OCI-M2 (cell line): ENCODE results near the gene SLBP.

Source experiments
- DNase-seq: peaks from one replicate; lab custom pipeline; 2025; ENCODE audit not compliant: unreplicated experiment; lab: John Stamatoyannopoulos, UW

The SLBP gene

GRCh38 chr4:1749370-1749769 lies 37.3 kb upstream of the SLBP start:
- DNase-seq: no peak

GRCh38 chr4:1748465-1748995 lies 36.4 kb upstream of the SLBP start:
- no peak for DNase-seq

- no peak for DNase-seq
Observed at GRCh38 chr4:1747603-1747967, 35.5 kb upstream of the SLBP start.

- no peak for DNase-seq
Observed at GRCh38 chr4:1746919-1747602, 34.9 kb upstream of the SLBP start.

- peak; percentile 11 for DNase-seq
Observed at GRCh38 chr4:1746265-1746691, 34.2 kb upstream of the SLBP start.

GRCh38 chr4:1745697-1746096 lies 33.6 kb upstream of the SLBP start:
- DNase-seq: no peak

- DNase-seq: no peak
Observed at GRCh38 chr4:1745165-1745564, 33.0 kb upstream of the SLBP start.

- no peak for DNase-seq
Observed at GRCh38 chr4:1744552-1744951, 32.4 kb upstream of the SLBP start.

- no peak for DNase-seq
Observed at GRCh38 chr4:1743975-1744374, 31.9 kb upstream of the SLBP start.

- no peak for DNase-seq
Observed at GRCh38 chr4:1743551-1743950, 31.4 kb upstream of the SLBP start.

- DNase-seq: no peak
Observed at GRCh38 chr4:1741208-1741607, 29.1 kb upstream of the SLBP start.

- DNase-seq: no peak
Observed at GRCh38 chr4:1740021-1740545, 28.0 kb upstream of the SLBP start.

GRCh38 chr4:1739358-1739757 lies 27.2 kb upstream of the SLBP start:
- DNase-seq: no peak

GRCh38 chr4:1738410-1738809 lies 26.3 kb upstream of the SLBP start:
- no peak for DNase-seq

- no peak for DNase-seq
Observed at GRCh38 chr4:1737666-1738065, 25.5 kb upstream of the SLBP start.

- no peak for DNase-seq
Observed at GRCh38 chr4:1736812-1737211, 24.7 kb upstream of the SLBP start.

GRCh38 chr4:1735215-1735614 lies 23.1 kb upstream of the SLBP start:
- DNase-seq: no peak

- no peak for DNase-seq
Observed at GRCh38 chr4:1732911-1733310, 20.8 kb upstream of the SLBP start.

- no peak for DNase-seq
Observed at GRCh38 chr4:1731180-1731579, 19.1 kb upstream of the SLBP start.

GRCh38 chr4:1730532-1731135 lies 18.5 kb upstream of the SLBP start:
- DNase-seq: no peak

- DNase-seq: no peak
Observed at GRCh38 chr4:1728061-1728980, 16.2 kb upstream of the SLBP start.
